GM12891 (cell line): ENCODE results near the gene NUSAP1.

ENCODE experiments used
- PAX5 ChIP-seq: IDR thresholded peaks from 2 replicates; pipeline ENCODE4 v1.6.1; 2011; ENCODE audit warnings: low read length, moderate library complexity, mild to moderate bottlenecking; ENCODE audit not compliant: insufficient read depth, severe bottlenecking
- POLR2A ChIP-seq: IDR thresholded peaks from 2 replicates; pipeline ENCODE4 v1.6.1; 2011; ENCODE audit warnings: low read depth, low read length, control low read depth
- POLR2AphosphoS5 ChIP-seq: IDR thresholded peaks from 2 replicates; pipeline ENCODE4 v1.6.1; 2011; ENCODE audit warnings: low read depth, low read length, control low read depth
- SPI1 ChIP-seq: IDR thresholded peaks from 2 replicates; pipeline ENCODE4 v1.6.1; 2011; ENCODE audit warnings: low read depth, low read length, control low read depth
- TAF1 ChIP-seq: IDR thresholded peaks from 2 replicates; pipeline ENCODE4 v1.6.1; 2011; ENCODE audit warnings: low read depth, low read length, control low read depth

DNA sequence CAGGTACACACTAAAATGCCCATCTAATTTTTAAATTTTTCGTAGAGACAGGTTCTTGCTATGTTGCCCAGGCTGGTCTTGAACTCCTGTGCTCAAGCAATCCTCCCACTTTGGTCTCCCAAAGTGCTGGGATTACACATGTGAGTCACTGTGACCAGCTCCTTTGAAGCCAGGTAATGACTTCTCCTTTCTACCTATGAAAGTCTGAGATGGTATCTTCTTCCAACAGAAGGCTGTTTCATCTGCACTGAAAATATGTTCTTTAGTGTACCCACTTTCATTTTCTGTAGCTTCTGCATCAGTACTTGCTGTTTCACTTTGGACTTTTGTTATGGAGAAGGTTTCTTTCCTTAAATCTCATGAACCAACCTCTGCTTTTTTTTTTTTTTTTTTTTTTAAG, 9.1 kb upstream of the NUSAP1 start:
- TF ChIP-seq POLR2A (no peak), TAF1 (no peak), POLR2AphosphoS5 (no peak), SPI1 (peak; percentile 63; the same call in 1 of the 2 replicates), PAX5 (no peak)
